HEK293T (cell line): Measurements from ENCODE around the gene SLC38A3.

Source experiments
- CTCF ChIA-PET: fragments of 350-600 bp; formaldehyde crosslinking; extraction: SDS; loops from one replicate; lab custom pipeline; 2021; ENCODE audit warnings: antibody characterized with exemption, inconsistent platforms; lab: Yijun Ruan, JAX
- POLR2A ChIA-PET: fragments of 350-600 bp; formaldehyde crosslinking; extraction: SDS; loops from one replicate; lab custom pipeline; 2020; ENCODE audit warnings: antibody characterized with exemption, inconsistent platforms; lab: Yijun Ruan, JAX
- DNase-seq: peaks from one replicate; pipeline ENCODE4 v3.0.0; 2012; ENCODE audit warnings: mixed read lengths; ENCODE audit errors: extremely low spot score
- ARNT ChIP-seq: fragments of 450-650 bp; IDR thresholded peaks from 2 replicates; pipeline ENCODE4 v1.6.1; 2017; ENCODE audit warnings: mild to moderate bottlenecking
- BHLHE40 ChIP-seq: fragments of 450-650 bp; IDR thresholded peaks from 2 replicates; pipeline ENCODE4 v1.6.1; 2016; ENCODE audit warnings: mild to moderate bottlenecking, moderate library complexity, borderline replicate concordance
- CTBP1 ChIP-seq: fragments of 450-650 bp; IDR thresholded peaks from 2 replicates; pipeline ENCODE4 v1.6.1; 2016; ENCODE audit warnings: borderline replicate concordance
- ELF4 ChIP-seq: fragments of 450-650 bp; IDR thresholded peaks from 2 replicates; pipeline ENCODE4 v1.6.1; 2017; ENCODE audit warnings: antibody characterized with exemption
- FOXA1 ChIP-seq: fragments of 450-650 bp; IDR thresholded peaks from 2 replicates; pipeline ENCODE4 v1.6.1; 2016; ENCODE audit warnings: mild to moderate bottlenecking
- FOXK2 ChIP-seq: fragments of 450-650 bp; IDR thresholded peaks from 2 replicates; pipeline ENCODE4 v1.6.1; 2016; ENCODE audit warnings: mild to moderate bottlenecking
- FOXM1 ChIP-seq: fragments of 450-650 bp; IDR thresholded peaks from 2 replicates; pipeline ENCODE4 v1.6.1; 2017; ENCODE audit warnings: mild to moderate bottlenecking, borderline replicate concordance
- HDGF ChIP-seq: fragments of 450-650 bp; IDR thresholded peaks from 2 replicates; pipeline ENCODE4 v1.6.1; 2017; ENCODE audit warnings: antibody characterized with exemption, borderline replicate concordance
- L3MBTL2 ChIP-seq: fragments of 450-650 bp; conservative IDR thresholded peaks from 2 replicates; pipeline ENCODE4 v1.6.1; 2016; ENCODE audit warnings: mild to moderate bottlenecking
- LEF1 ChIP-seq: fragments of 450-650 bp; IDR thresholded peaks from 2 replicates; pipeline ENCODE4 v1.6.1; 2017; ENCODE audit warnings: mild to moderate bottlenecking, borderline replicate concordance
- NFRKB ChIP-seq: fragments of 450-650 bp; IDR thresholded peaks from 2 replicates; pipeline ENCODE4 v1.6.1; 2016; ENCODE audit warnings: mild to moderate bottlenecking, moderate library complexity
- SP1 ChIP-seq: fragments of 450-650 bp; IDR thresholded peaks from 2 replicates; pipeline ENCODE4 v1.6.1; 2017
- SUZ12 ChIP-seq: fragments of 450-650 bp; IDR thresholded peaks from 2 replicates; pipeline ENCODE4 v1.6.1; 2016; ENCODE audit warnings: mild to moderate bottlenecking
- TARDBP ChIP-seq: fragments of 450-650 bp; IDR thresholded peaks from 2 replicates; pipeline ENCODE4 v1.6.1; 2016
- ZNF384 ChIP-seq: fragments of 450-650 bp; IDR thresholded peaks from 2 replicates; pipeline ENCODE4 v1.6.1; 2016
- TF ChIP-seq, protein P1 (sequence below): fragments of 450-650 bp; IDR thresholded peaks from 2 replicates; pipeline ENCODE4 v1.6.1; 2016

Gene SLC38A3

DNA sequence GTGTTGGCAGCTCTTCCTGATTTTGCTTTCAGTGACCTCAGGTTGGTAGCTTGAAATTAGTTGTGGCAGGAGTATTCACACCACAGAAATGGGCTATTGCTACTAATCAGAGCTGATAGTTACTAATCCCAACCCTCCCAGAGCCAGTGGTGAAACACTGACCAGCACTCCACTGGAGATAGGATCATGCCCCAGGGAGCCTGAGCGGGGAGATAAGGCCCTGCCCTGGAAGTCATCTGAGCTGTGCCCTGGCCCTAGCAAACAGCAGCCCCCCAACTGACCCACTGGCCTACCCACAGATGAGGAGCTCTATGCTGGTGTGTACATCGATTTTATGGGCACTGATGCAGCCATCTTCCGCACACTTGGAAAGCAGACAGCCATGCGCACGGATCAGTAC, 23.1 kb upstream of the SLC38A3 start:
- ChIA-PET POLR2A (interaction anchor here (1.2 kb wide), 1 partner anchor 29 kb away, joined by 3 read pairs; no protein-coding TSS in a partner anchor), CTCF (interaction anchor here (0.7 to 1.4 kb wide), 2 partner anchors 13 to 65 kb away, joined by 3 to 4 read pairs; no protein-coding TSS in a partner anchor)
- no peak for DNase-seq
- no peak for TF ChIP-seq ELF4
- TF ChIP-seq LEF1, result no peak
- TF ChIP-seq FOXM1, result no peak
- no peak for TF ChIP-seq ZNF384
- no peak for TF ChIP-seq BHLHE40
- TF ChIP-seq FOXK2, result no peak
- no peak for TF ChIP-seq SP1
- TF ChIP-seq SUZ12, result no peak
- no peak for TF ChIP-seq L3MBTL2
- no peak for TF ChIP-seq ARNT
- TF ChIP-seq, protein P1, sequence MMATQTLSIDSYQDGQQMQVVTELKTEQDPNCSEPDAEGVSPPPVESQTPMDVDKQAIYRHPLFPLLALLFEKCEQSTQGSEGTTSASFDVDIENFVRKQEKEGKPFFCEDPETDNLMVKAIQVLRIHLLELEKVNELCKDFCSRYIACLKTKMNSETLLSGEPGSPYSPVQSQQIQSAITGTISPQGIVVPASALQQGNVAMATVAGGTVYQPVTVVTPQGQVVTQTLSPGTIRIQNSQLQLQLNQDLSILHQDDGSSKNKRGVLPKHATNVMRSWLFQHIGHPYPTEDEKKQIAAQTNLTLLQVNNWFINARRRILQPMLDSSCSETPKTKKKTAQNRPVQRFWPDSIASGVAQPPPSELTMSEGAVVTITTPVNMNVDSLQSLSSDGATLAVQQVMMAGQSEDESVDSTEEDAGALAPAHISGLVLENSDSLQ, result no peak
- TF ChIP-seq FOXA1, result no peak
- no peak for TF ChIP-seq HDGF
- TF ChIP-seq NFRKB, result no peak
- no peak for TF ChIP-seq CTBP1
- TF ChIP-seq TARDBP, result no peak

DNA sequence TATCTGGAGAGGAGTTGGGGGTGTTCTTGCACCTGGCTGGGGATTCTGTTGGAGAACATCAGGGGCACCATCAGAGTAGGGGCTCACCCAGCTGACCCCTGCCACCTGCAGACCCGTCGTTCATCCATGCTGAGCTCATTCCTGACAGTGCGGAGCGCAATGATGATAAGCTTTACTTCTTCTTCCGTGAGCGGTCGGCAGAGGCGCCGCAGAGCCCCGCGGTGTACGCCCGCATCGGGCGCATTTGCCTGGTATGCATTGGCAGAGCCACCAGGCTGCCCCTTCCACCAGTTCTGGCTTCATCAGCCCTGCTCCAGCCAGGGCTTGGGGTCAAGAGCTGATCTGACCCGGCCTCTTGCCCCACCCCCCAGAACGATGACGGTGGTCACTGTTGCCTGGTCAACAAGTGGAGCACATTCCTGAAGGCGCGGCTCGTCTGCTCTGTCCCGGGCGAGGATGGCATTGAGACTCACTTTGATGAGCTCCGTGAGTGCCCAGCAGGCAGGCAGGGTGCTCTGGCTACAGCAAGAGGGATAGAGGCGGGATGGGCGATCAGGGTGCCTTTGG, 22.5 kb upstream of the SLC38A3 start:
- CTCF ChIA-PET, result no interaction called here

DNA sequence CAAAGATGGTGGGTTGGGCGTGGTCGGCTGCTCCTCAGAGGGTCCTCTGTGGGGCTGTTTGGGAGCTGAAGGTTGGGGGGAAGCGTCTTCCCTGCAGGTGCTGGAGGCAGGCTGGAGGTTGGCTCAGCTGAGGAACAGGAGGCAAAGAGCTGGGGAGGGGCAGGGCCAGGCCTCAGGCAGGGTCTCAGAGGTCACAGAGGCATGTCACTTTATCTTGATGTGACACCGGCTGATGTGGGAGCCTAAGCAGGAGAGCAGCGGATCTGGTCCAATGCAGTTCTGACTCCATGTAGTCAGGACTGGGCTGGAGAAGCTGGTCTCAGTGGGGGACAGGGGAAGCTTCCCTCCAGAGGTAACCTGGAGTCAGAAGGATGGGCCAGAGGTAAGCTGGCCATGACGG, 21.3 kb upstream of the SLC38A3 start:
- no peak for DNase-seq
- ChIA-PET CTCF (interaction anchor here (0.5 to 0.8 kb wide), 2 partner anchors 43 to 60 kb away, joined by 3 to 4 read pairs; no protein-coding TSS in a partner anchor), POLR2A (no interaction called here)
- TF ChIP-seq SUZ12 (no peak), FOXK2 (no peak), HDGF (no peak), ELF4 (no peak), LEF1 (no peak), L3MBTL2 (no peak), FOXA1 (no peak), TARDBP (no peak), SP1 (no peak), CTBP1 (no peak), FOXM1 (no peak), ARNT (no peak), BHLHE40 (no peak), ZNF384 (no peak), NFRKB (no peak)
- TF ChIP-seq, protein P1, result no peak

More for the DNA sequence above, 22.5 kb upstream of the SLC38A3 start:
- POLR2A ChIA-PET, result interaction anchor here (0.6 to 1.2 kb wide), 2 partner anchors 18 to 29 kb away, joined by 3 read pairs; no protein-coding TSS in a partner anchor
- DNase-seq, result no peak
- TF ChIP-seq FOXM1 (no peak), NFRKB (no peak), ARNT (no peak), SP1 (no peak), ELF4 (no peak), ZNF384 (no peak), SUZ12 (no peak), BHLHE40 (no peak), FOXA1 (no peak), FOXK2 (no peak), CTBP1 (no peak)
- TF ChIP-seq, protein P1, result no peak

- ChIA-PET POLR2A (no interaction called here), CTCF (interaction anchor here (0.8 kb wide), 1 partner anchor 61 kb away, joined by 4 read pairs; no protein-coding TSS in a partner anchor)
These were observed 20.7 kb upstream of the SLC38A3 start for GRCh38 chr3:50184242-50184978.

GRCh38 chr3:50185230-50185629, 19.8 kb upstream of the SLC38A3 start:
- ChIA-PET POLR2A (no interaction called here), CTCF (no interaction called here)
- DNase-seq, result no peak
- TF ChIP-seq FOXM1, result no peak
- TF ChIP-seq, protein P1, result no peak
- no peak for TF ChIP-seq ZNF384
- TF ChIP-seq FOXK2, result no peak
- TF ChIP-seq NFRKB, result no peak
- TF ChIP-seq ELF4, result no peak
- TF ChIP-seq FOXA1, result no peak
- TF ChIP-seq ARNT, result no peak
- no peak for TF ChIP-seq SUZ12
- no peak for TF ChIP-seq L3MBTL2
- TF ChIP-seq BHLHE40, result no peak
- no peak for TF ChIP-seq TARDBP
- TF ChIP-seq SP1, result no peak
- no peak for TF ChIP-seq CTBP1
- TF ChIP-seq HDGF, result no peak
- no peak for TF ChIP-seq LEF1

More at GRCh38 chr3:50184242-50184978, 20.7 kb upstream of the SLC38A3 start:
- TF ChIP-seq BHLHE40 (no peak), FOXA1 (no peak), ELF4 (no peak), FOXM1 (no peak), L3MBTL2 (no peak), SUZ12 (no peak), HDGF (no peak), CTBP1 (no peak), ARNT (no peak), ZNF384 (no peak), TARDBP (no peak), NFRKB (no peak), LEF1 (no peak), FOXK2 (no peak), SP1 (no peak)
- DNase-seq, result no peak
